Ishikawa (cell line): ENCODE measurements around the gene BSDC1.
A peak's percentile ranks its signal among the peaks of the same experiment; 100 is the strongest.

Experiments
- CREB1 ChIP-seq: IDR thresholded peaks from 2 replicates; pipeline ENCODE4 v1.6.1; 2012; ENCODE audit warnings: low read depth
- FOXM1 ChIP-seq: IDR thresholded peaks from 2 replicates; pipeline ENCODE4 v1.6.1; 2012; ENCODE audit warnings: low read depth, borderline replicate concordance
- TAF1 ChIP-seq: IDR thresholded peaks from 2 replicates; pipeline ENCODE4 v1.6.1; 2012; ENCODE audit warnings: low read depth, mild to moderate bottlenecking
- TF ChIP-seq, protein P1 (sequence below): IDR thresholded peaks from 2 replicates; pipeline ENCODE4 v1.6.1; 2012

DNA sequence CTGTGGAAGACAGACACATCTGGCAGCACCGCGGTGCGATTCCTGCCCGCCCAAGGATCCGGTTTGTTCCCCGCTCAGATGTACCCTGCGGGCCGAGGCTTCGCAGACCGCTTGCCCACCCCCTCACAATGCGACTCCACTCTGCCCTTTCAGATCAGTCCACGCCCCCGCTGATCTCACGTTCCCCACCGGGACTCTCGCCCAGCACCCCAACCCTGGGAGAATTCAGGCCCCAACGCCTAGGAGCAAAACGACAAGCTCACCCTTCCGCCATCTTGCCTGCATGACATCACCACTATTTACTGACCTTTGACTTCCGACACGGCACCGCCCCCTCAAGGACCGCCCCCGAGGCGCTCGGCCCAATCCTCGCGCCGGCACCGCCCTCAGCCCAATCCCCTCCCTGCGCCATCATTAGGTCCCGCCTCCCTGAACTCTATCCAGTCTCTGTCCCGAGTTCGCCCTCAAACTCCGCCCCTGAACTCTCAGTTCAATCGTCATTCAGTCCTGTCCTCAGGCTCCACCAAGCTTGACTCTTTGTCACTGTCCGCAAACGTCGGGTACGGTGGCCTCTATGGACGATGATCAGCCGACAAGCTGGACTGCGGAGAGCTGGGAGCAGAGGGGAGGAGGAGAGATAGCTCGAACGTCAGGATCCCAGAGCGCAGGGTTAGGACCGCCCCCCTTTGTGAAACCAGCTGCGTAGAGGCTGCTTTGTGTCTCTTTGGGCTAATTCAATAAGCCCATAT is at the start of gene BSDC1:
- TF ChIP-seq, protein P1, sequence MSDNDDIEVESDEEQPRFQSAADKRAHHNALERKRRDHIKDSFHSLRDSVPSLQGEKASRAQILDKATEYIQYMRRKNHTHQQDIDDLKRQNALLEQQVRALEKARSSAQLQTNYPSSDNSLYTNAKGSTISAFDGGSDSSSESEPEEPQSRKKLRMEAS, result peak; percentile 40; the same call in 1 of the 2 replicates
- TF ChIP-seq TAF1 (peak; percentile 74), CREB1 (peak; percentile 65; the same call in 1 of the 2 replicates), FOXM1 (no peak)
